ENCODE results near the gene CBX1. TPM values are rescaled to one million over a fixed set of nuclear protein-coding genes. Genes with fewer than 3 reads are reported as not detected.
A peak's percentile ranks its signal among the peaks of the same experiment; 100 is the strongest.

CBX1 gene
- total and polyA plus RNA-seq, 2 experiments from 2014 or later: 127 to 223 TPM

DNA sequence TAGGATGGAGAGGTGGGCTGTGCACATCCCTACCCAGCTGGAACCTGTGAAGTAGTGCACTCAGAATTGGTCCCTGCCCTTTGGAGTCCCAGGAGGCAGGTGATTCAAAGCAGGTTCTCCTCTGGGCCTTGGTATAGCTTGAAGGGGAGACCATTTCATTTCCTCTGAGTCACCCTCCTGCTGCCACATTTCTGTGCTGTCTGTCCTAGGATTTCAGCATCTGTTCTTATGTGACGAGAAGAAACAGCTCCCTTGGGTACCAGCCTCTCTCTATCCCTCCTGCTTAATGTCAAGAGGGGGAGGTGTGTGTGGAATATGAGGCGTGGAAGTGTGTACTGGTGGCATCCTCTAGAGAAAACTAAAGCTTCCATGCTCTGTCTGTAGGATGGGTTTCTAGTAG lies 58.1 kb downstream of the CBX1 start (continued):
- no peak for TF ChIP-seq EZH2phosphoT487 (IDR thresholded peaks at IDR 0.05; ENCODE audit: unreplicated experiment)
- TF ChIP-seq JUNB (IDR thresholded peaks at IDR 0.05; ENCODE audit: unreplicated experiment): no peak
- no peak for TF ChIP-seq ZNF114 (CRISPR knock-in tag; IDR thresholded peaks at IDR 0.05)
- no peak for TF ChIP-seq ZNF331 (CRISPR knock-in tag; IDR thresholded peaks at IDR 0.05; ENCODE audit: low read depth)
- TF ChIP-seq, protein P1, sequence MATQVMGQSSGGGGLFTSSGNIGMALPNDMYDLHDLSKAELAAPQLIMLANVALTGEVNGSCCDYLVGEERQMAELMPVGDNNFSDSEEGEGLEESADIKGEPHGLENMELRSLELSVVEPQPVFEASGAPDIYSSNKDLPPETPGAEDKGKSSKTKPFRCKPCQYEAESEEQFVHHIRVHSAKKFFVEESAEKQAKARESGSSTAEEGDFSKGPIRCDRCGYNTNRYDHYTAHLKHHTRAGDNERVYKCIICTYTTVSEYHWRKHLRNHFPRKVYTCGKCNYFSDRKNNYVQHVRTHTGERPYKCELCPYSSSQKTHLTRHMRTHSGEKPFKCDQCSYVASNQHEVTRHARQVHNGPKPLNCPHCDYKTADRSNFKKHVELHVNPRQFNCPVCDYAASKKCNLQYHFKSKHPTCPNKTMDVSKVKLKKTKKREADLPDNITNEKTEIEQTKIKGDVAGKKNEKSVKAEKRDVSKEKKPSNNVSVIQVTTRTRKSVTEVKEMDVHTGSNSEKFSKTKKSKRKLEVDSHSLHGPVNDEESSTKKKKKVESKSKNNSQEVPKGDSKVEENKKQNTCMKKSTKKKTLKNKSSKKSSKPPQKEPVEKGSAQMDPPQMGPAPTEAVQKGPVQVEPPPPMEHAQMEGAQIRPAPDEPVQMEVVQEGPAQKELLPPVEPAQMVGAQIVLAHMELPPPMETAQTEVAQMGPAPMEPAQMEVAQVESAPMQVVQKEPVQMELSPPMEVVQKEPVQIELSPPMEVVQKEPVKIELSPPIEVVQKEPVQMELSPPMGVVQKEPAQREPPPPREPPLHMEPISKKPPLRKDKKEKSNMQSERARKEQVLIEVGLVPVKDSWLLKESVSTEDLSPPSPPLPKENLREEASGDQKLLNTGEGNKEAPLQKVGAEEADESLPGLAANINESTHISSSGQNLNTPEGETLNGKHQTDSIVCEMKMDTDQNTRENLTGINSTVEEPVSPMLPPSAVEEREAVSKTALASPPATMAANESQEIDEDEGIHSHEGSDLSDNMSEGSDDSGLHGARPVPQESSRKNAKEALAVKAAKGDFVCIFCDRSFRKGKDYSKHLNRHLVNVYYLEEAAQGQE (IDR thresholded peaks at IDR 0.05; ENCODE audit: unreplicated experiment): no peak
- TF ChIP-seq POLR2AphosphoS5 (IDR thresholded peaks at IDR 0.05; ENCODE audit: low read depth): no peak

DNA sequence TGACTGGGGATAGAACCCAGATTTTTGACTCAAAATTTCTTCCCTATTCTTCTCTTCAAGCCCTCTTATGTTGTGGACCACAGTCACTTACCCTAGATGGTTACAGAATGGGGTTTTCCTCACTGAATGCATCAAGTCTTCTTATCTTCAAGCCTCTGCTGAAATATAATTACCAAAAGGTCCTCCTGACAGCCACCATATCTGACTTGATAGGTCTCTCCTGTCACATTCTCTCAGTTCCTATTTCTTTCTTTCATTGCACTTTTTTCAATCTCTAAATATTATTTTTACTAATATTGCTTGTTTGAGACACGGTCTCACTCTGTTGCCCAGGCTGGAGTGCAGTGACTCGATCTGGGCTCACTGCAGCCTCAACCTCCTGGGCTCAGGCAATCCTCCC lies 62.6 kb downstream of the CBX1 start:
- DNase-seq (ENCODE audit: low spot score): no peak
- H3K27ac ChIP-seq (ENCODE audit: low read depth): no peak overlapping the region
- H3K4me3 ChIP-seq: no peak overlapping the region
- Mint-ChIP-seq H3K36me3 (ENCODE audit: low read depth) (no peaks in the 10 kb centered on the region; the same call in 2 of the 3 replicates), H3K9me3 (no peaks in the 10 kb centered on the region), H3K27me3 (ENCODE audit: insufficient read depth, low read depth, poor library complexity) (peaks cover 28% of the 10 kb centered on the region), H3K4me1 (peaks cover 8% of the 10 kb centered on the region; the same call in 2 of the 3 replicates), H3K27ac (no peak overlapping the region), H3K4me3 (peak overlapping the region; percentile 40; the same call in 1 of the 3 replicates)
- H3K27me3 ChIP-seq (ENCODE audit: insufficient read depth): peaks cover 36% of the 10 kb centered on the region
- H2AFZ ChIP-seq: no peak overlapping the region; the same call in 1 of the 2 replicates
- H4K20me1 ChIP-seq (replicated peaks; ENCODE audit: insufficient read depth): no peaks in the 10 kb centered on the region; the same call in 1 of the 2 replicates
- H3K79me2 ChIP-seq (replicated peaks; ENCODE audit: insufficient read depth): no peaks in the 10 kb centered on the region
- H3K4me2 ChIP-seq: no peak overlapping the region
- ATAC-seq: no peak
- no peaks in the 10 kb centered on the region for H3K36me3 ChIP-seq (ENCODE audit: insufficient read depth)
- H3K9me2 ChIP-seq (ENCODE audit: insufficient read depth): no peaks in the 10 kb centered on the region
- H3K4me1 ChIP-seq (ENCODE audit: insufficient read depth): peaks cover 6% of the 10 kb centered on the region; the same call in 1 of the 2 replicates
- H3F3A ChIP-seq (replicated peaks; ENCODE audit: low read depth): peaks cover 12% of the 10 kb centered on the region; the same call in 1 of the 2 replicates
- no peak for TF ChIP-seq ETS1 (IDR thresholded peaks at IDR 0.05)
- no peak for TF ChIP-seq ZNF114 (CRISPR knock-in tag; IDR thresholded peaks at IDR 0.05)
- TF ChIP-seq EZH2 (IDR thresholded peaks at IDR 0.05; ENCODE audit: low read depth, unreplicated experiment): no peak
- TF ChIP-seq CTCF (conservative IDR thresholded peaks at IDR 0.05; ENCODE audit: low read depth in 2 of 2): no peak
- no peak for TF ChIP-seq EZH2phosphoT487 (IDR thresholded peaks at IDR 0.05; ENCODE audit: unreplicated experiment)
- TF ChIP-seq STAT1 (IDR thresholded peaks at IDR 0.05; ENCODE audit: unreplicated experiment): no peak
- TF ChIP-seq, protein P2, sequence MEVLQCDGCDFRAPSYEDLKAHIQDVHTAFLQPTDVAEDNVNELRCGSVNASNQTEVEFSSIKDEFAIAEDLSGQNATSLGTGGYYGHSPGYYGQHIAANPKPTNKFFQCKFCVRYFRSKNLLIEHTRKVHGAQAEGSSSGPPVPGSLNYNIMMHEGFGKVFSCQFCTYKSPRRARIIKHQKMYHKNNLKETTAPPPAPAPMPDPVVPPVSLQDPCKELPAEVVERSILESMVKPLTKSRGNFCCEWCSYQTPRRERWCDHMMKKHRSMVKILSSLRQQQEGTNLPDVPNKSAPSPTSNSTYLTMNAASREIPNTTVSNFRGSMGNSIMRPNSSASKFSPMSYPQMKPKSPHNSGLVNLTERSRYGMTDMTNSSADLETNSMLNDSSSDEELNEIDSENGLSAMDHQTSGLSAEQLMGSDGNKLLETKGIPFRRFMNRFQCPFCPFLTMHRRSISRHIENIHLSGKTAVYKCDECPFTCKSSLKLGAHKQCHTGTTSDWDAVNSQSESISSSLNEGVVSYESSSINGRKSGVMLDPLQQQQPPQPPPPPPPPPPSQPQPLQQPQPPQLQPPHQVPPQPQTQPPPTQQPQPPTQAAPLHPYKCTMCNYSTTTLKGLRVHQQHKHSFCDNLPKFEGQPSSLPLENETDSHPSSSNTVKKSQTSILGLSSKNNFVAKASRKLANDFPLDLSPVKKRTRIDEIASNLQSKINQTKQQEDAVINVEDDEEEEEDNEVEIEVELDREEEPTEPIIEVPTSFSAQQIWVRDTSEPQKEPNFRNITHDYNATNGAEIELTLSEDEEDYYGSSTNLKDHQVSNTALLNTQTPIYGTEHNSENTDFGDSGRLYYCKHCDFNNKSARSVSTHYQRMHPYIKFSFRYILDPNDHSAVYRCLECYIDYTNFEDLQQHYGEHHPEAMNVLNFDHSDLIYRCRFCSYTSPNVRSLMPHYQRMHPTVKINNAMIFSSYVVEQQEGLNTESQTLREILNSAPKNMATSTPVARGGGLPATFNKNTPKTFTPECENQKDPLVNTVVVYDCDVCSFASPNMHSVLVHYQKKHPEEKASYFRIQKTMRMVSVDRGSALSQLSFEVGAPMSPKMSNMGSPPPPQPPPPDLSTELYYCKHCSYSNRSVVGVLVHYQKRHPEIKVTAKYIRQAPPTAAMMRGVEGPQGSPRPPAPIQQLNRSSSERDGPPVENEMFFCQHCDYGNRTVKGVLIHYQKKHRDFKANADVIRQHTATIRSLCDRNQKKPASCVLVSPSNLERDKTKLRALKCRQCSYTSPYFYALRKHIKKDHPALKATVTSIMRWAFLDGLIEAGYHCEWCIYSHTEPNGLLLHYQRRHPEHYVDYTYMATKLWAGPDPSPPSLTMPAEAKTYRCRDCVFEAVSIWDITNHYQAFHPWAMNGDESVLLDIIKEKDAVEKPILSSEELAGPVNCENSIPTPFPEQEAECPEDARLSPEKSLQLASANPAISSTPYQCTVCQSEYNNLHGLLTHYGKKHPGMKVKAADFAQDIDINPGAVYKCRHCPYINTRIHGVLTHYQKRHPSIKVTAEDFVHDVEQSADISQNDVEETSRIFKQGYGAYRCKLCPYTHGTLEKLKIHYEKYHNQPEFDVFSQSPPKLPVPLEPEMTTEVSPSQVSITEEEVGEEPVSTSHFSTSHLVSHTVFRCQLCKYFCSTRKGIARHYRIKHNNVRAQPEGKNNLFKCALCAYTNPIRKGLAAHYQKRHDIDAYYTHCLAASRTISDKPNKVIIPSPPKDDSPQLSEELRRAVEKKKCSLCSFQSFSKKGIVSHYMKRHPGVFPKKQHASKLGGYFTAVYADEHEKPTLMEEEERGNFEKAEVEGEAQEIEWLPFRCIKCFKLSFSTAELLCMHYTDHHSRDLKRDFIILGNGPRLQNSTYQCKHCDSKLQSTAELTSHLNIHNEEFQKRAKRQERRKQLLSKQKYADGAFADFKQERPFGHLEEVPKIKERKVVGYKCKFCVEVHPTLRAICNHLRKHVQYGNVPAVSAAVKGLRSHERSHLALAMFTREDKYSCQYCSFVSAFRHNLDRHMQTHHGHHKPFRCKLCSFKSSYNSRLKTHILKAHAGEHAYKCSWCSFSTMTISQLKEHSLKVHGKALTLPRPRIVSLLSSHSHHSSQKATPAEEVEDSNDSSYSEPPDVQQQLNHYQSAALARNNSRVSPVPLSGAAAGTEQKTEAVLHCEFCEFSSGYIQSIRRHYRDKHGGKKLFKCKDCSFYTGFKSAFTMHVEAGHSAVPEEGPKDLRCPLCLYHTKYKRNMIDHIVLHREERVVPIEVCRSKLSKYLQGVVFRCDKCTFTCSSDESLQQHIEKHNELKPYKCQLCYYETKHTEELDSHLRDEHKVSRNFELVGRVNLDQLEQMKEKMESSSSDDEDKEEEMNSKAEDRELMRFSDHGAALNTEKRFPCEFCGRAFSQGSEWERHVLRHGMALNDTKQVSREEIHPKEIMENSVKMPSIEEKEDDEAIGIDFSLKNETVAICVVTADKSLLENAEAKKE (CRISPR knock-in tag; IDR thresholded peaks at IDR 0.05): no peak
- no peak for TF ChIP-seq POLR2AphosphoS5 (IDR thresholded peaks at IDR 0.05; ENCODE audit: low read depth)
- TF ChIP-seq NANOG (IDR thresholded peaks at IDR 0.05; ENCODE audit: borderline replicate concordance): no peak
- no peak for TF ChIP-seq JUNB (IDR thresholded peaks at IDR 0.05; ENCODE audit: unreplicated experiment)
- no peak for TF ChIP-seq ZNF331 (CRISPR knock-in tag; IDR thresholded peaks at IDR 0.05; ENCODE audit: low read depth)

All from GM23338 (cell line).